Stimulated activated CD8-positive, alpha-beta memory T cell treated with anti-CD3 and anti-CD28 coated beads, Interleukin-7, amount 100 ng/mL, for 1 hour (primary cell): Measurements from ENCODE around the gene SP8.

Experiments used
- DNase-seq, 2 donors: peaks; one replicate each; pipeline ENCODE4 v3.0.0-alpha.2; 2020; ENCODE audit warnings: low read depth in 2 of 2

SP8 gene

DNA sequence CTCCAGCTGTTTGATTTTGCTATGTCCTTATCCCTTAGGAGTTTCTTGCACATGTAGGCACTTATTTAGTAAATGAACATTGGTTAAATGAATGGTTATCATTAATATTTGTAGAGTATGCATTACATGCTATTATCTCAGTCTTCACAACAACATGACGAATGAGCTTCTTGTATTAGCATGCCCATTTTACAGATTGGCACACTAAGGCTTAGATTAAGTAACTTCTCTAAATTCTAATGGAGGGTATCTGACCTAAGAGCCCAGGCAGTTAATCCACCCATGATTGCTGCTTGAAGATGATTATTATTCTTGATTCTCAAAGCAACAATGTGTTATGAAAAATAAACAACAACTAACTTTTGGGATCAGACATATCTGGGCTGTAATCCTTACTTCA lies 32.7 kb downstream of the SP8 start:
- DNase-seq = no peak

DNA sequence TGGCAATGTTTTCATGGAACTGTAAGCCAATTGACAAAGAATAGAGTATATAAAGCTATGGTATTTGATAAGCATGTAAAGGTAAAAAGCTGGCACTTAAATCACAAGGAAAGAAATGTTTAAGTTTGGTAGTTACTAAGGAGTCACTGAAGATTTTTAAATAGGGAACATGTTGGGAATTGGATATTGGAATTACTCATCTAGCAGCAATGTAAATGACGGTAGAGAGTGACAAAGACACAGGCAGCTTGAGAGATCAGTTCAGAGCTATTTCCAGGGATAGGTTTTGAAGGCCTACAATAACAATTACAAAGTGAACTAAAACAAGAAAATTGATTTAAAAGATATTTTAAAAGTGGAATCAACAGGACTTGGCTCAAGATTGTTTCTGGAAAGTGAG lies 36.8 kb downstream of the SP8 start:
- no peak for DNase-seq

DNA sequence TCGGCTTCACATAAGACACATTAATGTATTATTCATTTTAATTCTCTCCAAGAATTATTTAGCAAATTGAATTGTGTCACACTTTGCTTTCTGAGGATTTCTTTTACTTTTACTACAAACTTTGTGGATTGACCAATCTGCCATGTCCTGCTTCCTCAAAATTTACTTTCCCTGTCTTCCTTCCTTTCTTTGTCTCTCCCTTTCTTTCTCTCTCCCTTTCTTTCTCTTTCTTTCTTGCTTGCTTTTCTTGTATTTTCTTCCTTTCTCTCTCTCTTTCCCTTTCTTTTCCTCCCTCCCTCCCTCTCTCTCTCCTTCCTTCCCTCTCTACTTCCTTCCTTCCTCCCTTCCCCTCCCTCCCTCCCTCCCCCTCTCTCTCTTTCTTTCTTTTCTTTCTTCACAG lies 37.8 kb downstream of the SP8 start:
- no peak for DNase-seq

DNA sequence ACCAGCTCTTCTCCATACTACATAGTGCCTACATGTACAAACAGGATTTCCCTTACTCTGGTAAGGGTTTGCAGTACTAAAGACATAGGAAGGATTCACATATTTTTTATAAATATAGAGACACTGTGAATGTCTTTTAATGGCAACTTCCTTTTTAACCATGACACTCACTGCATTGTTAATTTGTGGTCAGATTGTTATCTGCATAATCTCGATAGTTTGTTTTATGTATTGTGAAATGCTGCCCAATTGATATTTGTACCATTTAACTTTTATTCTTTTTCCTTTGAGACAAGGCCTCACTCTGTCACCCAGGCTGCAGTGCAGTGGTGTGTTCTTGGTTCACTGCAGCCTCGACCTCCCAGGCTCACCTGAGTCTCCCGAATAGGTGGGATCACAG lies 39.7 kb downstream of the SP8 start:
- no peak for DNase-seq

DNA sequence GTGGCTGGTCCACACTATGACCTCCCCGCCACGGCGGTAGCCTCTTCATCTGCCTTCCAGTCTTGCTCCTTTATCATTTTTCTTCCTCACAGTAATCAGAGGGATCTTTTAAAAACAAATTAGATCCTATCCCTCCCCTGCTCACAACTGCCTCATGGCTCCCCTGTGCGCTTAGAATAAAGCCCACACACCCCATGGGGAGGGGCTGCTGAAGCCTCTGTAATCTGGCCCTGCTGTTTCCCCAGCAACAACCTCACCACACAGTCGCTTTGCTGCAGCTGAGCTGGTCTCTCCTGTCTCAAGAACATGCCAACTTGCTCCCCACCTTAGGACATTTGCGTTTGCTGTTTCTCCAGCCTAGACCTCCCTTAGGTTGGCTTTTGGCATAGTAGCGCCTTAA lies 41.0 kb downstream of the SP8 start:
- no peak for DNase-seq

DNA sequence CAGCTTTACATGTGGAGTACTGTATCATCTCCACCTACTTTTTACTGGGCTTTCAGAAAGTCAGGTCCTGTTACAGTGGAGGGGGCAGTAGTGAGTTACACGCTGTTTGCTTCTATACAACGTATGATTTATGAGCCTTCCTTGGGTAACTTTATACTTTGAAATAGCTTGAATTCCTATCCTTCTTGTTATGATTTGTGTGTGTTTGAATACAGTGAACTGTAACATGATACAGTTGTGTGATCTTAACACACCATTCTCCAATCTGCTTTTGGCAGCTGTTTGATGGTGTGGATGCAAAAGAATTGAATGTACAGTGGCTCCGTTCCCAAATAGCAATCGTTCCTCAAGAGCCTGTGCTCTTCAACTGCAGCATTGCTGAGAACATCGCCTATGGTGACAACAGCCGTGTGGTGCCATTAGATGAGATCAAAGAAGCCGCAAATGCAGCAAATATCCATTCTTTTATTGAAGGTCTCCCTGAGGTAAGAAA lies 41.7 kb downstream of the SP8 start:
- DNase-seq = no peak

DNA sequence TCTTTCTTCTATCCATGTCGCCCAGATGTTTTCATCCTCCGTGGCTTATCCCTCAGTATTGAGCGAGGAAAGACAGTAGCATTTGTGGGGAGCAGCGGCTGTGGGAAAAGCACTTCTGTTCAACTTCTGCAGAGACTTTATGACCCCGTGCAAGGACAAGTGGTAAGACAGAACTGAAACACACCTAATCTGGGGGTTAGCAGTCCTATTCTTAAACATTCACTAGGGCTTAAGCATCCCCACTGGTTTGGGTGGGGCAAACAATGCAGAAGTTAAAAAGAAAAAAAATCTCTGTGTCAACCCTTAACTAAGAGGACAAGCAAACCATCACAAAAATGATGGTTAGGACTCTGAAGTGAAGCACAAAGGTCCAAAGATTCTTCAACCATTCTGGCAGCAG lies 43.8 kb downstream of the SP8 start:
- no peak for DNase-seq

DNA sequence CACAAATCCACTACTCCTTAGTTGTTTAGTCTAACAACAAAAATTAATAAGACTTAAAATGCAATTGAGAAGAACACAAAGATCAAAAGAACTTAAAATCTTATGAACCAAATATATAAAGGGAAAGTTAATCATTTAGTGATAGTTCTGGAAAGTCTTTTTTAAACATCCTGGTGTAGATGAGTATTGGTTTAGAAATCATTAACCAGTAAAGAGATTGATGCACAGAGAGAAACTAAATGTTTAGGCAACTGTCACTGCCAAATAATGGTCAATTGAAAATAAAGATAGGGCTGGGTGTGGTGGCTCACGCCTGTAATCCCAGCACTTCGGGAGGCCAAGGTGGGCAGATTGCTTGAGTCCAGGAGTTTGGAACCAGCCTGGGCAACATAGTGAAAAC lies 44.9 kb downstream of the SP8 start:
- DNase-seq = no peak

DNA sequence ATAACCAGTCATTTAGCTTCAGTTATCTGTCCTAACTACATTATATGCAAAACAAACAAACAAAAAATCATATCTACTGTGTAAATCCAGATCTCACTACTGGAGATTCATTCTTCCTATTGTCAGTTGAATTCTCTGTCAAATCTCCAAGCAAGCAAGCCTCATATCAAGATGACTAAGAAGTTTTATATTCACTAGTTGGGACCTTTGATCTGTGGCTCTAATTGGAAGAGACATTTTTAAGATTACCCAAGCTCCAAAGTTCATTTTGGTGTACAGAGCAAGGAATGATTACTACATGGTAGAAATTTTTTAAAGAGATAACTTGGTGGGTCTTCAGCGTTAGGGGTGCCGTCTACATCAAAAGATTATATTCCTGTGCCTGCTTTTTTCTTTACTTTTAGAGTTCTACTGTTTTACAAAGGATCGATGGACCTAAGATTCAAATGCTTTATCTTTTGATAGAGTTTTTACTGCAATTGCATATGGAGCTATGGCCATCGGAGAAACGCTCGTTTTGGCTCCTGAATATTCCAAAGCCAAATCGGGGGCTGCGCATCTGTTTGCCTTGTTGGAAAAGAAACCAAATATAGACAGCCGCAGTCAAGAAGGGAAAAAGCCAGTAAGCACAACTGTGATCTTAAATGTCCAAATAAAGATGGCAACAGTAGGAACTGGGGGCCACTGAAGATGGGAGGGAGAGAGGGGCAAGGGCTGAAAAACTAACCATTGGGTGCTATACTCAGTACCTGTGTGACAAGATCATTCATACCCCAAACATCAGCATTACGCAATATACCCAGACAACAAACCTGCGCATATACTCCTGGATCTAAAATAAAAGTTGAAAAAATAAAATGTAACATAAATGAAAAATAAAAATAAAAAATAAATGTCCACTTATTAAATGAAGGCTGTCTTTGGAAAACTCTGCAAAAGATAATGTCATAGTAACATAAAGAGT lies 47.9 kb downstream of the SP8 start:
- DNase-seq = no peak

DNA sequence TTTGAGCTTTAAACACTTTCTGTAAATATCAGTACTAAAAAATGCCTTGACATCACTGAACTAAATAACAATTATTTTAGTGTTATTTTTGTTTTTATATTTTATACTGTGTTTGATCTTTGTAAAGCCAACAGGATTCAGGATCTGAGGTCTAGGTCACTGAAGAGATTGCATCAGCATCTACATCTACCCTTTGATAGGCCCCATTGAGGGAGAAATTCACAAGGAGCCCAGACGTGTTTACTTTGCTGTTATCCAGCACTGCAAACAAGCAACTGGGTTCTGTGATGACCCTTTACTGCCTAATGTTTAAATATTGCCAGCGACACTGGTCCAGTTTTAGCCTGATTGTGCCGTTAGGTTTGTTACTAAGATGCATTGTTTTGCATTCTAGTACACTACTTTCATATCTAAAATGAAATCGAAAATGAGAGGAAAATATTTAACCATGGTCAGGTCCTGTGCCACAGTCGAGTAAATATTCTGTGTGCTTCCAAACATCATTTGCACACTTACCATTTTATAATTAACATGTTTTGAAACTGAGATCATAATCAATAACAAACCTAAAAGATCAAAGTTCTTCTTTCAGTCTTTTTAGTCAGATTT lies 48.7 kb downstream of the SP8 start:
- no peak for DNase-seq

DNA sequence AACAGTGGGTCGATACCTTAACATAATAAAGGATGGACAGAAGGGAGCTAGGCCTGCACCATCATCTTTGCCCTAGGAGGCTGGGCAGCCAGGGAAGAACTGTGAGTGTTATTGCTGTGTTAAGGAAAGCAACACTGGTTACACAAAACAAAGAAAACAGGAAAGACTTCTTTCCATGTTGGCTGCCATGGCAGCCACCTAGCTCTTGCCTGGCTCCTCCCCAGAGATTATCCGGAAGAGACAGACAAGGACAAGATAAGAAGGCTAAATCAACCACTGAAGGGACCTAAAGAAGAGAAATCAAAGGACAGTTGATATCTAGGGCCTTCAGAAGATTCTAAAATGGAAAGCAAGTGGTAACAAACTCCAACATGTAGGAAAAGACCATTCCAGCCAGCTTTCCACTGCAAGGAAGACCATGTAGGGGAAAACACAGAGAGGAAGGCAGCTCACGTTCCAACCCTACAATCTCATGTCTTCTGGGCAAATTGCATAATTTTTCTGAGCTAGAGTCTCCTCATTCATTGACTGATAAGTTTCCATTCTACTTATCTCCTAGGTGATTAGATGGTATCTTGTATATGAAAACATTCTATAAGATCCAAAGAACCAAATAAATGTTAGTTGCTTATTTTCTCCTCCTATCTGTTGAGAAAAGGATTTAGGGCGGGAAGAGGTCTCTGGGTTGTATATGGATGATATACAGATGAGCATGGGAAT lies 51.2 kb downstream of the SP8 start:
- DNase-seq = no peak
